Measurements from ENCODE around the gene HDAC4.

GRCh38 chr2:239355724-239356123, 45.1 kb downstream of the HDAC4 start:
- TF ChIP-seq CTCF (conservative IDR thresholded peaks at IDR 0.05; ENCODE audit: low read depth in 2 of 2) (no peak), REST (IDR thresholded peaks at IDR 0.05; ENCODE audit: unreplicated experiment) (no peak), EZH2 (IDR thresholded peaks at IDR 0.05; ENCODE audit: low read depth, unreplicated experiment) (no peak), POLR2AphosphoS5 (IDR thresholded peaks at IDR 0.05; ENCODE audit: low read depth) (no peak), ETS1 (IDR thresholded peaks at IDR 0.05) (no peak), ZNF114 (CRISPR knock-in tag; IDR thresholded peaks at IDR 0.05) (no peak), CREB1 (CRISPR knock-in tag; IDR thresholded peaks at IDR 0.05; ENCODE audit: low read depth) (no peak), EZH2phosphoT487 (IDR thresholded peaks at IDR 0.05; ENCODE audit: unreplicated experiment) (no peak), NANOG (IDR thresholded peaks at IDR 0.05; ENCODE audit: borderline replicate concordance) (no peak), ZNF331 (CRISPR knock-in tag; IDR thresholded peaks at IDR 0.05; ENCODE audit: low read depth) (no peak)

Data from GM23338 (cell line).